Mesenchymal stem cell (in vitro differentiated cells and primary cell): ENCODE measurements around the gene UQCRQ.

ENCODE experiments used
- DNase-seq: peaks from one replicate; pipeline ENCODE4 v3.0.0-alpha.2; 2013
- H2AFZ ChIP-seq: one replicate; pipeline ENCODE4 v1.6.1; 2013; ENCODE audit warnings: low read depth, mild to moderate bottlenecking, control low read depth, inconsistent platforms, low read length, moderate library complexity
- H2AK5ac ChIP-seq: 2 replicates; pipeline ENCODE4 v1.6.1; 2013; ENCODE audit warnings: low read length, moderate library complexity, mild to moderate bottlenecking, inconsistent platforms; ENCODE audit not compliant: severe bottlenecking
- H2BK120ac ChIP-seq: one replicate; pipeline ENCODE4 v1.6.1; 2013; ENCODE audit warnings: low read depth, mild to moderate bottlenecking, inconsistent platforms, low read length, moderate library complexity
- H2BK12ac ChIP-seq, 2 experiments: one replicate each; pipeline ENCODE4 v1.6.1; 2013; ENCODE audit warnings: inconsistent platforms in 2 of 2, low read length in 2 of 2, mild to moderate bottlenecking in 2 of 2, moderate library complexity in 2 of 2, control low read depth in 1 of 2
- H2BK15ac ChIP-seq: one replicate; pipeline ENCODE4 v1.6.1; 2013; ENCODE audit warnings: mild to moderate bottlenecking, low read depth, inconsistent platforms; ENCODE audit not compliant: poor library complexity, severe bottlenecking
- H2BK5ac ChIP-seq: 2 replicates; pipeline ENCODE4 v1.6.1; 2013; ENCODE audit warnings: low read depth, mild to moderate bottlenecking, low read length, control low read depth, inconsistent platforms; ENCODE audit not compliant: poor library complexity, severe bottlenecking
- H3K14ac ChIP-seq, 2 experiments: one replicate each; pipeline ENCODE4 v1.6.1; 2013; ENCODE audit warnings: inconsistent platforms in 2 of 2, low read length in 2 of 2, control low read depth in 1 of 2, mild to moderate bottlenecking in 1 of 2, moderate library complexity in 1 of 2
- H3K18ac ChIP-seq, 2 experiments: one replicate each; pipeline ENCODE4 v1.6.1; 2013; ENCODE audit warnings: inconsistent platforms in 2 of 2, low read length in 2 of 2, control low read depth in 1 of 2, low read depth in 1 of 2, mild to moderate bottlenecking in 1 of 2
- H3K23ac ChIP-seq, 2 experiments: one replicate each; pipeline ENCODE4 v1.6.1; 2013; ENCODE audit warnings: inconsistent platforms in 2 of 2, low read length in 2 of 2, mild to moderate bottlenecking in 2 of 2, moderate library complexity in 2 of 2, control low read depth in 1 of 2
- H3K27ac ChIP-seq: 2 replicates; pipeline ENCODE4 v1.5.1; 2013; ENCODE audit warnings: mild to moderate bottlenecking, moderate library complexity, low read length, control low read depth, inconsistent platforms; ENCODE audit not compliant: poor library complexity, severe bottlenecking
- H3K27me3 ChIP-seq, 2 experiments: 2 replicates each; pipeline versions ENCODE4 v1.6.1 to v1.7.0; 2013; ENCODE audit warnings: low read length in 2 of 2, mild to moderate bottlenecking in 2 of 2, moderate library complexity in 2 of 2, control low read depth in 1 of 2, inconsistent platforms in 1 of 2; ENCODE audit not compliant: control insufficient read depth in 1 of 2, insufficient read depth in 1 of 2
- H3K36me3 ChIP-seq, 2 experiments: 2 replicates each; pipeline versions ENCODE4 v1.6.1 to v1.7.0; 2013; ENCODE audit warnings: low read length in 2 of 2, control low read depth in 1 of 2, inconsistent platforms in 1 of 2, low read depth in 1 of 2, mild to moderate bottlenecking in 1 of 2; ENCODE audit not compliant: insufficient read depth in 2 of 2, control insufficient read depth in 1 of 2
- H3K4ac ChIP-seq, 2 experiments: one replicate each; pipeline ENCODE4 v1.6.1; 2013; ENCODE audit warnings: inconsistent platforms in 2 of 2, low read length in 2 of 2, mild to moderate bottlenecking in 2 of 2, moderate library complexity in 2 of 2, control low read depth in 1 of 2, low read depth in 1 of 2
- H3K4me1 ChIP-seq: 2 replicates; pipeline ENCODE4 v1.6.1; 2013; ENCODE audit warnings: low read depth, low read length, control low read depth; ENCODE audit not compliant: control insufficient read depth, insufficient read depth
- H3K4me2 ChIP-seq: 2 replicates; pipeline ENCODE4 v1.6.1; 2013; ENCODE audit warnings: low read length, mild to moderate bottlenecking, inconsistent platforms; ENCODE audit not compliant: poor library complexity, severe bottlenecking
- H3K4me3 ChIP-seq, 2 experiments: 2 replicates each; pipeline versions ENCODE4 v1.5.1 to v1.7.0; 2013; ENCODE audit warnings: low read length in 2 of 2, mild to moderate bottlenecking in 2 of 2, control low read depth in 1 of 2, low read depth in 1 of 2; ENCODE audit not compliant: insufficient read depth in 1 of 2
- H3K79me1 ChIP-seq: replicated peaks from 2 replicates; pipeline ENCODE4 v1.6.1; 2013; ENCODE audit warnings: mild to moderate bottlenecking, control low read depth, low read length, inconsistent platforms; ENCODE audit not compliant: poor library complexity, severe bottlenecking
- H3K9ac ChIP-seq: 2 replicates; pipeline ENCODE4 v1.7.0; 2013; ENCODE audit warnings: mild to moderate bottlenecking, low read length, moderate library complexity
- H3K9me3 ChIP-seq: 2 replicates; pipeline ENCODE4 v1.7.0; 2013; ENCODE audit warnings: mild to moderate bottlenecking, low read length; ENCODE audit not compliant: control insufficient read depth
- H4K8ac ChIP-seq: one replicate; pipeline ENCODE4 v1.6.1; 2013; ENCODE audit warnings: inconsistent platforms, mild to moderate bottlenecking, low read length, moderate library complexity
- H4K91ac ChIP-seq: one replicate; pipeline ENCODE4 v1.6.1; 2013; ENCODE audit warnings: mild to moderate bottlenecking, low read length, inconsistent platforms
- WGBS: methylation state at CpG from one replicate; pipeline ENCODE4 v1.1.7; 2013; ENCODE audit warnings: mixed read lengths; 5-methylcytosine and 5-hydroxymethylcytosine counted together

UQCRQ gene

DNA sequence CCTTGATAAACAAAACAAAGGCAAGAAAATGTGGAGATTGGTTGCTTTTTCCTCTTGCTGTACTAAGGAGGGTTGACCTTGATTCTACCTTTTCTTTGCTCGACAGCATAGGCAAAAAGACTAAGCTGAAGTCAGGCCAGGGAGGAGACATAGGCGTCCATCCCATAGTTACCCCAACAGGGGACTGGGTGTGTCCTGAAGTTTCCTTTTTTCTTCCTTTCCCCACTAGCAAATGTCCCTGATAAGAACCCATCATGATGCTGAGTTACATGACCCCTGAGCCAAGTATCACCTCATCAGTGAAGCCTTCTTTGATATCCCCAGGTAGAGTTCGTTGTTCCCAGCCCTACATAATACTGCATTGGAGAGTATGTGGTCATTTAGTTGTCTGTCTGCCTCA, 26.1 kb upstream of the UQCRQ start:
- Histone ChIP-seq H3K23ac (no peak overlapping the region), H3K14ac (no peak overlapping the region), H3K27me3 (no peaks in the 10 kb centered on the region), H2BK12ac (no peak overlapping the region), H3K9ac (no peak overlapping the region), H3K18ac (peak overlapping the region in 1 of 2 experiments; percentile 17), H3K4me1 (peaks cover 1% of the 10 kb centered on the region), H2BK120ac (no peak overlapping the region), H3K27ac (no peak overlapping the region), H3K4me2 (no peak overlapping the region), H2AFZ (no peak overlapping the region), H3K79me1 (no peaks in the 10 kb centered on the region), H3K9me3 (no peaks in the 10 kb centered on the region), H2BK5ac (no peak overlapping the region), H3K36me3 (no peaks in the 10 kb centered on the region), H3K4ac (no peak overlapping the region), H2AK5ac (no peak overlapping the region), H4K8ac (no peak overlapping the region), H2BK15ac (no peak overlapping the region), H3K4me3 (no peak overlapping the region), H4K91ac (no peak overlapping the region)
- DNase-seq, result no peak
- WGBS, result 83% methylated on average over 3 of the region's 3 CpGs

- H2BK12ac ChIP-seq, result peak overlapping the region in 1 of 2 experiments; percentile 15
- H4K91ac ChIP-seq, result no peak overlapping the region
- no peak overlapping the region for H3K4me2 ChIP-seq
- H3K27me3 ChIP-seq, result no peaks in the 10 kb centered on the region
- H4K8ac ChIP-seq, result no peak overlapping the region
- no peak overlapping the region for H2BK5ac ChIP-seq
- H3K27ac ChIP-seq, result no peak overlapping the region
- no peak overlapping the region for H3K23ac ChIP-seq
- H3K4ac ChIP-seq, result no peak overlapping the region
- H2AFZ ChIP-seq, result no peak overlapping the region
- no peak overlapping the region for H3K9ac ChIP-seq
- no peak overlapping the region for H2BK120ac ChIP-seq
- no peak overlapping the region for H3K4me3 ChIP-seq
- H3K36me3 ChIP-seq, result no peaks in the 10 kb centered on the region
- no peaks in the 10 kb centered on the region for H3K9me3 ChIP-seq
- no peak overlapping the region for H2BK15ac ChIP-seq
- H3K14ac ChIP-seq, result no peak overlapping the region
- H3K4me1 ChIP-seq, result peaks cover 1% of the 10 kb centered on the region
- no peaks in the 10 kb centered on the region for H3K79me1 ChIP-seq
- WGBS, result 83% methylated on average over 1 of the region's 1 CpG
- peak overlapping the region in 1 of 2 experiments; percentile 58 for H3K18ac ChIP-seq
- H2AK5ac ChIP-seq, result no peak overlapping the region
- DNase-seq, result no peak
Observed at GRCh38 chr5:132840896-132841295, 25.5 kb upstream of the UQCRQ start.

- Histone ChIP-seq H3K79me1 (no peaks in the 10 kb centered on the region), H3K4me3 (no peak overlapping the region), H2BK12ac (no peak overlapping the region), H3K4ac (no peak overlapping the region), H2BK120ac (no peak overlapping the region), H2AK5ac (no peak overlapping the region), H2AFZ (no peak overlapping the region), H4K91ac (no peak overlapping the region), H3K4me2 (no peak overlapping the region), H3K23ac (no peak overlapping the region), H3K27me3 (no peaks in the 10 kb centered on the region), H2BK5ac (no peak overlapping the region), H3K9ac (no peak overlapping the region), H2BK15ac (no peak overlapping the region), H3K36me3 (no peaks in the 10 kb centered on the region), H3K4me1 (peaks cover 1% of the 10 kb centered on the region), H4K8ac (no peak overlapping the region), H3K18ac (no peak overlapping the region), H3K14ac (no peak overlapping the region), H3K27ac (no peak overlapping the region), H3K9me3 (no peaks in the 10 kb centered on the region)
- 82% methylated on average over 4 of the region's 4 CpGs for WGBS
- peak; percentile 71 for DNase-seq
Observed at GRCh38 chr5:132841305-132841704, 25.1 kb upstream of the UQCRQ start.

- no peak overlapping the region for H2BK12ac ChIP-seq
- no peaks in the 10 kb centered on the region for H3K9me3 ChIP-seq
- no peak overlapping the region for H3K18ac ChIP-seq
- no peak overlapping the region for H3K4me3 ChIP-seq
- no peak for DNase-seq
- H3K4me1 ChIP-seq, result no peaks in the 10 kb centered on the region
- H3K27ac ChIP-seq, result no peak overlapping the region
- no peak overlapping the region for H3K4ac ChIP-seq
- no peaks in the 10 kb centered on the region for H3K36me3 ChIP-seq
- H3K27me3 ChIP-seq, result no peaks in the 10 kb centered on the region
- H3K23ac ChIP-seq, result no peak overlapping the region
- no peak overlapping the region for H2BK120ac ChIP-seq
- no peak overlapping the region for H4K91ac ChIP-seq
- 94% methylated on average over 7 of the region's 8 CpGs for WGBS
- no peak overlapping the region for H2AFZ ChIP-seq
- no peak overlapping the region for H2BK5ac ChIP-seq
- H4K8ac ChIP-seq, result no peak overlapping the region
- H2AK5ac ChIP-seq, result no peak overlapping the region
- H3K79me1 ChIP-seq, result no peaks in the 10 kb centered on the region
- no peak overlapping the region for H2BK15ac ChIP-seq
- H3K14ac ChIP-seq, result no peak overlapping the region
- H3K9ac ChIP-seq, result no peak overlapping the region
- no peak overlapping the region for H3K4me2 ChIP-seq
Observed at GRCh38 chr5:132848270-132848669, 18.2 kb upstream of the UQCRQ start.
